Activated T-helper 1 cell treated with anti-CD3 and anti-CD28 coated beads, Interleukin-2, amount 50 U/mL, for 16 hours (primary cell): ENCODE results near the gene TMED6.
A peak's percentile ranks its signal among the peaks of the same experiment; 100 is the strongest.

Experiments used
- DNase-seq, 2 donors: peaks; one replicate each; pipeline ENCODE4 v3.0.0-alpha.2; 2020; ENCODE audit warnings: low read depth in 1 of 2, low spot score in 1 of 2

TMED6 gene

DNA sequence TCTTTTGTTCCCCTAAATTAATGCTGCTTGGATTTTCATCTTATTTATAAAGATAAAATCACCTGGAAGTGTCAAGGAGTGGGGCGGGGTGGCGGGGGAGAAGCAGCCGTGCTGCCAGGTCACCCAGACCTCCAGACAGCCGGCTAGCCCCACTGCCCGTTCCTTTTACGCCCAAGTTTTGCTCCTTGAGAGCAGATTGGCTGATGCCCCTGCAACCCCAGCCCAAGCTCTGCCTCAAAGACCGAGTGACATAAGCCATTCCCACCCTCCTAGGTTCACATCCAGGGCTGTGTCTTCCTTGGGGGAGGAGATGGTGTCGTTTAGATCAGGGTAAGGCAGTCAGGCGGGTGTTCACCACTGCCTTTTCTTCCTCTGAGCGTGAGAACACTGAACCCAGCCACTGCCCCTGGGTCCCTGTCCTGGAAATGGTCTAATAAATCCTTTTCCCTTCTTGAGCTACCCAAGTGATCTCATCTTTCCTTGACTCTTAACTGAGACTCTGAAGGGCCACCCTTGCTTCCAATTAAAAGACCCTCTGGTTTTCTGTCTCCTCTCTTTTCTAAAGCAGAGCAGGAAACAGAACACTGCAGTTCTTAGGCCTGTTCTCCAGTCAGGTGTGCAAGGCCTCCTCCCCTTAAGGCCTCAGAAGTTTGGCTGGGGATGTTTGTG, 26.9 kb downstream of the TMED6 start:
- no peak for DNase-seq

DNA sequence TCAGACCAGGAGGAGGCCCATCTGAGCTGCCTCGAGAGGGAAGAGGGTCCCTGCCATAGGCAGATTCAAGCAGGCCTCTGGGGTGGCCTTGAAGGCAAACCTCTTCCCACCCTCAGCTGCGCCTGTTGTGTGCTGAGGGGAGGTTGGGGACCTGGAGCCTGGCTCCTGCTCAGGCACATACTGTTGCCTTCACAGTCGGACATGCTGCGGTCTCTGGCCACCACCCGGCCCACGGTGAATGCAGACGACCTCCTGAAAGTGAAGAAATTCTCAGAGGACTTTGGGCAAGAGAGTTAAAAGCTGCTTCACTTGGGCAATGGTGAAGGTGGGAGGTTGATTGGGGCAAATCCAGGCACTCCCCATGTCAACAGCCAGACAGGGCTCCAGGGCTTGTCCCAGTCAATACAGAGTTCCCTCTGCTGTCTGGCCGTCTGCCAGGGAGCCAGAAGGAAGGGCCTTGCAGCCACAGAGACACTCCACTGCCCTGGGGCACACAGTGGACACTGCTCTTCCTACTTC, 27.5 kb downstream of the TMED6 start:
- DNase-seq, result no peak

DNA sequence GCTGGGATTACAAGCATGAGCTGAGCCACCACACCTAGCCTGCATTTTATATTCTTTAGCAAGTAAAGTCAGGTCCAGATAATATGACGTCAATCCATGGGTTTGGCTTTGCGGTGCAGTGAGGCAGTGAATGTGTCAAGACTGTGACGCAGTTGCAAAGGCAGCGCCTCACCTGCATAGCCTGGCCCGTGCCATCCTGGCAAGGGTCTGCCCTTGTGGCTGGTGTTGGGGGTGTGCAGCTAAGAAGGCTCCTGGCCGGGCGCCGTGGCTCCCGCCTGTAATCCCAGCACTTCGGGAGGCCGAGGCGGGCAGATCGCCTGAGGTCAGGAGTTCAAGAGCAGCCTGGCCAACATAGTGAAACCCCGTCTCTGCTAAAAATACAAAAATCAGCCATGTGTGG, 28.2 kb downstream of the TMED6 start:
- no peak for DNase-seq

DNA sequence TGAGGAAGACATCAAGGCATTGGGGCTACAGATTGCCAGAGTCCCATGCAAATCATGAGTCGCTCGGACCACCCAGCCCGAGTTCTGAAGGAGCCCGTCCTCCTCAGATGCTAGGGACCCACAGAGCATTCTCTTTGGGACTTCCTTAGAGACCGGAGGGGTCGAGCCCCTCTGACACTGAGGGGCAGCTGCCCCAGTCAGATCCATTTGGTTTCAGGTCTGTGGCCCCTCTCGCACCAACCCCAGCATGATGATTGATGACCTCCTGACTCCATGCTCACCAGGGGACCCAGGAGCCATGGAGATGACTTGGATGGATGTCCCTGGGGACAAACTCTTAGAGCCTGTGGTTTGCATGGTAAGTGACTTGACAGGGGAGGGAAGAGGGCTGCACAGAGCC, 29.2 kb downstream of the TMED6 start:
- DNase-seq, result no peak

DNA sequence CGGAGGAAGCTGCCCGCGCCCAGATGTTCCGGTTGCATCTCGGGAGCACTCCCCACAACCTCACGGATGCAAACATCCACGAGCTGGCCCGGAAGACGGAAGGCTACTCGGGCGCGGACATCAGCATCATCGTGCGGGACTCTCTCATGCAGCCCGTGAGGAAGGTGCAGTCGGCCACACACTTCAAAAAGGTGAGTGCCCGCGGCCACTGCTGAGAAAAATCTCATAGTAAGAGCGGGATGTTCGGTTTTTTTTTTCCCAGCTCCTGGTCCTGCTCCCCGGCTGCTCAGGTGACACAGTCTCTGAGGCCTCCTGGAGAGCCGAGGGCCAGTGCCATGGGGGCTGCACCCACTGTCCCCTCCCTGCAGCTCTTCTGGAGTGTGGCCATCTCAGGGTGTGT, 30.5 kb downstream of the TMED6 start:
- DNase-seq, result no peak

DNA sequence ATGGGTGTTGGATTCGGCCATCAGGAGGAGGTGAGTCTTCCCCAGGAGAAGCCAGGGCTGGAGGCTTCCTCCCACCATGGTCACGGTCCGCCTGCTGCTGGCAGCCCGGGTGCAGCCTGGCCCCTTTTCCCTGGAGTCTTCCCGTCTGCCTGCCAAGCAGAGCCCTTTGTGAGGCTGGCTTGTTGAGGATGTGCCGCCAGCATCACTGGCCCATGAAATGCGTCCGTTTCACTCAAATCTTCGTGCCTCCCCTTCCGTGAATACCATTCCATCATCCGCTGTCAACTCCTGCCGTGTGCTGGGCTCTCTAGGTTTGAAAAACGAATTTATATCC, 30.9 kb downstream of the TMED6 start:
- DNase-seq, result no peak

DNA sequence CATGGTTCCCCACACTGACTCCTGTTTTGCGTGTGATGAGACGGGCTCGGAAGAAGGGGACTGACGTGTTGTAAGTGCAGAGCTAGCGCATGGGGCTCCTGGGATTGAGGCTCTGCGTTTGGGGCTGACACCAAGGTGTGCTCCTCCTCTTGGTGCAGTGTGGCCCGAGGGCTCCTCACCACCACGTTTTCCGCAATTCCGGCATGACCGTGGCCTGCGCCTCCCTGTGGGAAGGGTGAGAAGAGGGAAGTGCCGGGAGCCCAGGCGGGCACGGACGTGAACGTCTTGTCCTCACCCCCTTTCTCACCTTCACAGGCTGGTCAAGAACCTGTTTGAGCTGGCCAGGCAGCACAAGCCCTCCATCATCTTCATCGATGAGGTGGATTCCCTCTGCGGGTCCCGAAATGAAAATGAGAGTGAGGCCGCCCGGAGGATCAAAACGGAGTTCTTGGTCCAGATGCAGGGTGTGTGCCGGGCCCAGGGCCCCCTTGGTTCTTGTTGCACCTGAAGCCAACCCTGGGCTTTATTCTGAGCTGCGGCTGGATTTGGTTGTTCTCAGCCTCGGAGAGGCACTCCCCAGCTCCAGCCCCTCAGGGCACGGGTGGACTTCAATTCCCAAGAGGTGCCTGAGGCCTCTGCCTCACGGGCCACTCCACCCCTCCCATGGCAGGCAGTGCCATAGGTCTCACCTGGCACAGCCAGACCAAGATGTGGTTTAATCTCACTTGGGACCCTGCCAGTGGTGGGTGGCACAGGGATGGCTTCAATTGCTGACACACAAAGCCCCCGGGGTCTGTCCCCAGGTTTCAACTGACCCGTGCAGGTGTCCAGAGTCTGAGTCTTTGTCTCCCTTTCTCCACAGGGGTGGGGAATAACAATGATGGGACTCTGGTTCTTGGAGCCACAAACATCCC, 31.5 kb downstream of the TMED6 start:
- DNase-seq, result no peak

DNA sequence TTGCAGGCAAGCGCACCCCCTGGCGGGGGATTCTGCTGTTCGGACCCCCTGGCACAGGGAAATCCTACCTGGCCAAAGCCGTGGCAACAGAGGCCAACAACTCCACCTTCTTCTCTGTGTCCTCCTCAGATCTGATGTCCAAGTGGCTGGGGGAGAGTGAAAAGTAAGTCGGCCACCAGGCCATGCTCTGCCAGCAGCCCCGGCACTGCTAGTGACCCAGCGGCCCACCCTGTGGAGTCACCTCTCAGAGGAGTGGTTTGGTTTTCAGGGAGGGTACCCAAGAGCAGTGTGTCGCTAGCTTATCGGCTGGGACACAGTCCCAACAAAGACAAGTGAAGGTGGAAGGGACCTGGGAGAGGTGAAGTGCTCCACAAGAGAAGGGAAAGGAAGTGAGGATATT, 32.2 kb downstream of the TMED6 start:
- no peak for DNase-seq

DNA sequence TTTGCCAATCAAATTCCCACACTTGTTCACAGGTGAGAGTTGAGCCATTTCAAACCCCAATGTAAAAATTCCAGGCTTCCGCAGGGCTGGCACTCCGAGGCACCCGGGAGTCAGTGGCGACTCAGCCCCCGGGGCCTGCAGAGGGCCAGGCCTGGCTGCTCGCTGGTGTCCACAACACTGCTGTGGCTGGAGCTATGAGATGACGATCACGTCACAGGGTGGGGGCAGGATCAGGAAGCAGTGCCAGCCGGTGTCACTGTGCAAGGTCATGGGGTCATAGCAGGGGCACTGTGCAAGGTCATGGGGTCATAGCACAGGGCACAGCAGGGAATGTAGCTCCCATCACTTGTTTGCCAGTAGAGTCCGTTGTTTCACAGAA, 32.7 kb downstream of the TMED6 start:
- DNase-seq, result no peak

DNA sequence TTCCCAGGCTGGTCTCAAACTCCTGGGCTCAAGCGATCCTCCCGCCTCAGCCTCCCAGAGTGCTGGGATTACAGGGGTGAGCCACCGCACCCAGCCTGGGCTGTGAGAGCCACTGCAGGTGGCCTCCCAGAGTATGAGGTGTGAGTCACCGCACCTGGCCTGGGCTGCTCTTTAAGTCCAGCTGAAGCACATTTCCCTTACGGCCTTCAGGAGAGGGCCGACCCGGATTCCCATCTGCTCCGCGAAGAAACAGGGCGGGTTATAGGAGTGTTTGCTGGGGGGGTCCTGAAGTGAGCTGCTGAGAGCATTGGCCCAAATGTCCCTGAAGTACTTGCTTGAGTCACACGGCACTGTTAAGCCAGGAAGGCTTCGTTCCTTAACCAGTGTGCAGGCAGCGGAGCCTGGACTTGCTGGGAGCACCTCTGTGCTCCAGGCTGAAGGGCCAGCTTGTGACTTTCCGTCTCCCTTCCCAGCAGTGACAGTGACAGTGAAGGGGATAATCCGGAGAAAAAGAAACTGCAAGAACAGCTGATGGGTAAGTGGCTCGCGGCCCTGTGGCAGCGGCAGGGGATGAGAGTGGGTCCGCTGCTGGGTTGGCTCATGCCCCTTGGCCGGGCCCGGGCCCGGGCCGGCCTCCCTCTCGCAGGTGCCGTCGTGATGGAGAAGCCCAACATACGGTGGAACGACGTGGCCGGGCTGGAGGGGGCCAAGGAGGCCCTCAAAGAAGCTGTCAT, 33.2 kb downstream of the TMED6 start:
- DNase-seq, result no peak

DNA sequence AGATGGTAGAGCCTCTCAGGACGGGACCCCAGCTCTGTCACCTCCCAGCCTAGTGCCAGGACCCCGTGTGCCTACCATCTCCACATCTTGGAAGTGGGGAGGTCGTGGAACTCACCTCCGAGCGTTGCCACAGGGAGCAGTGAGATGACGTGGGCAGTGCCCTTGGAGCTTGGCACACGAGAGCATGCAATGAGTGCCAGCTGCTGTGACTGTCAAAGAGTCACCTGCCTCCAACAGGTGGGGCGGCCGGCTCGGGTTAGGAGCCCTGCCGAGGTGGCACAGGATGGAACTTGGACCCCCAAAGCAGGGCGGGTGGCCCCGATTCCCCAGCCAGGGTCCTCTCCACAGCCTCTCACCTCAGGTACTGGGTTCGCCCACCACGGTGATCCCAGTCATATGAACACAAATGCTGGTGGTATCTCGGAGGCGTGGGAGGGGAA, 35.0 kb downstream of the TMED6 start:
- no peak for DNase-seq

DNA sequence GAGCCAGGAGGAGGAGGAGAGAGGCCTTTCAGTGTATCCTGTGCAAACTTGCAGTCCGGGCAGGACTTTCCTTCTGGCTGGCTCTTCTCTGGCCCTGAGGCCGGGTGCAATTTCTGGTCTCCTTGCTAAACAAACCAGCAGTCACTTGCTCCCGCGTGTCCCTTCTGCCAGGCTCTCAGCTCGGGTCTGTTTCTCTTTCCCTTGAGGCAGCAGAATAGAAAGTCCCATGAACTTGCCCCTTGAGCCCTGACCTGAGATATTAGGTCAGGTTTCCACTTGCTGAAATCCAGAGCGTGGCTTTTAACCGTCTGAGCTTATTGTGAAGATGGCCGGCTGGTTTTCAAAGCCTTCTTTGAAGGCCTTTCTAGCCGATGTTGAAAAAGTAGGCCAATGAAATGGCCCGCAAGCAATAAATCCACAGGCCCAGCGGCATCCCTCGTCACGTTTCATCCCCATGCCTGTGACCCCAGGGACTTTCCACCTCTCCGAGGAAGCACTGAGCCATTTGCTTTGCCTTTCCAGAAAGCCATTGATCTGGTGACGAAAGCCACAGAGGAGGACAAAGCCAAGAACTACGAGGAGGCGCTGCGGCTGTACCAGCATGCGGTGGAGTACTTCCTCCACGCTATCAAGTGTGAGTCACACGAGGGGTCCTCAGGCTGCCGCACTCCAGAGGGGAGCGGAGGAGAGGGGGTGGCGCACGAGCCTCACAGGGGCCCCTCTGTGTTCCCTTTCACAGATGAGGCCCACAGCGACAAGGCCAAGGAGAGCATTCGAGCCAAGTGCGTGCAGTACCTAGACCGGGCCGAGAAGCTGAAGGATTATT, 35.9 kb downstream of the TMED6 start:
- DNase-seq, result no peak

DNA sequence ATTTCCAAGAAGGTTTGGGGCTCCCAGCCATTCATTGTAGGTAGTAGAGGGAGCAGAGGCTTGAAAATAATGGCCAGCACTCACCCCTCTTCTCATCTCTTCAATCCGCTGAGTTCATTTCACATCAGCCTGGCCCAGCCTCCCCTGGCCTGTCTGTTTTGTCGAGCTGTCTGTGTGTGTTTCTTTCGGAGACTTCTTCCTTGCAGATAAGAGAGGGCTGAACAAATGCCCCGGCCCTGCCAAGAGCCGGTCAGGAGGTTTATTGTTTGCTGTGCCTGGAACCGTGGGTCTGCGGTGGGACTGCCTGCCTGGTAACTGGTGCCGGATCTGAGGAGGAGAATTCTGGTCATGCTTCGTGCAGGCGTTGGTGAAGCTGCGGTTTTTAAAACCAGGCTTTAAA, 37.1 kb downstream of the TMED6 start:
- no peak for DNase-seq

DNA sequence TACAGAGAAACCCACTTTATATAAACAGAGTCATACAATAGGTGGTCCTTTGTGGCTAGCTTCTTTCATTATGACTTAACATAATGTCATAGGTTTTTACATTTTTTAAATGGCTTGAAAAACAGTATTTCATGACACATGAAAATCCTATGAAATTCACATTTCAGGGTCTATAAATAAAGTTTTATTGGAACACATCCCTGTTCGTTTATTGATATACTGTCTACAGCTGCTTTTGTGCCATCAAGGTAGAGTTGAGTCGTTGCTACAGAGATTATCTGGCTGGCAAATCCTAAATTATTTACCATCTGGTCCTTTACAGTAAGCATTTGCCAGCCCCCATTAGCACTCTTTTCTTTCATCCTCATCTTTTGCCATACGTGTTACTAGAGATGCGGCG, 38.1 kb downstream of the TMED6 start:
- DNase-seq, result no peak

DNA sequence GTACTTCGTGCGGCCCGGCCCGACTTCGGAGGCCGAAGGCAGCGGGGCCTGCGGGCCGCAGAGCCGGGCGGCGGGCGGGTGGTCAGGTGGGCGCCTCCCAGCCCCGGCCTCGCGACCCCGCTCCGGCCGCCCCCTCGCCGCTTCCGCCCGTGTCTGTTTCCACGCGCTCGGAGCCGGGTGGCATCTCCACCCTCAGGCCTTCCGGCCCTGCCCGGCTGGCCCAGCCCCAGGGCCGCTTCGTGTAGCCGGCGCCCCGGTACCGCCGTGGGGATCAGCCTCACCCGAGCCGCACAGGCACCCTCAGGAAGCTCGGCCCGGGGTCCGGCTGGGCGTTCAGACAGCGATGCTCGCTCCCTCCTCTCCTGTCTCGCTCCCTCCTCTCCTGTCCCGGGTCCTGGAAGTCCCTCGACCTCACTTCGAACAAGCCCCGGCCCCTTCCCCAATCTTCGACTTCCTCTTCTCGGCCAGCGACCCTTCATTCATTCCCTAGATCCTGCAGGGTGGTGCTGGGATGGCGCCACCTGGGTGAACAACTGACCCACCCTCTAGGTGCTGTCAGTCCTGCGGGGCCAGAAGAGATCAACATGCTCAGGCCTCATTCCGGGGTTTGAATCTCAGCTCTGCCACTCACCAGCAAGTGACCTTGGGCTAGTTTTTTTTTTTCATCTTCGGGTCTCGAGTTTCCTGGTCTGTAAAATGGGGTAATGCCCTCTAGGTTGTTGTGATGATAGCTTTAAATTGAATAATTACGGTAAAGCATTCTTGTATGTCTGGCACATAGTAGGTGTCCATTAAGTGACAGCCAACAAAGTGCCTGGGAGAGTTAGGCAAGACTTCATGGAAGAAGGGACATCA, 39.8 kb downstream of the TMED6 start:
- DNase-seq, result peak in 1 of 2 donors; percentile 22

DNA sequence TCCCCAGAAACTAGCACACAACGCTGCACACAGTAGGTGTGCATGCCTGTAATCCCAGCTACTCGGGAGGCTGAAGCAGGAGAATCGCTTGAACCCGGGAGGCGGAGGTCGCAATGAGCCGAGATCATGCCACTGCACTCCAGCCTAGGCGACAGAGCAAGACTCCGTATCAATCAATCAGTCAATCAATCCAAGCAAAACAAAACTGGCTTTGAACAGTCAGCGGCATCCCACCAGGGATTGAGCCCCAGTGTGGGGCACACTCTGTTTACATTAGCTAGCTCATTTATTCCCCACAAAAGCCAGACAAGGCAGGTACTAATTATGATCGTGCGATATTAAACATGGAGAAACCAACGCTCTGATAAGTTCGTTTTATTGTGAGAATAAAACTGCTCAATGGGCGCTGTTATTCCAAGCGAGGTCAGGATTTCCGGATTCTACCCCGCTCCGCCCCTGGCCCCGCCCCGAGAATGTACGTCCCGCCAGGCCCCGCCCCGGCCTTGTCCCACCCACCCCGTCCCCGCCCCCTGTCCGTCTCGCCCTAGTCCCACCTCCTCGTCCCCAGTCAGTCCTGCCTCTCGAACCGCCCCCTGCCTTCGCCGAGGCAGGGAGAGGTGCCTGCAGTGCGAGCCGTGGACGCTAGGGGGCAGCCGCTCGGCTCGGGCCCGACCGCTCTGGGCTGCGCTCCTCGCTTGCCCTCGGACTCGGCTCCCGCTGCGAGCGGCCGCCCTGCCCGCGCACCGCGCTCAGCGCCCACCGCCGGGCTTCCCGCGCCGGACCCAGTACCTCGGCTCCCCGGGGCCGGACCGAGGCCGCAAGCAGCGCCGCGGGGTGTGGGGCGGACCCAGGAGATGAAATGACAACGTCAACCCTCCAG, 40.7 kb downstream of the TMED6 start, which contains the start of gene VPS4A:
Gene VPS4A, plus strand, starts transcription at position 698 of the 880 bp plus-strand sequence. Its CDS starts 162 bp downstream, at position 860.
- DNase-seq, result peak; percentile 97

DNA sequence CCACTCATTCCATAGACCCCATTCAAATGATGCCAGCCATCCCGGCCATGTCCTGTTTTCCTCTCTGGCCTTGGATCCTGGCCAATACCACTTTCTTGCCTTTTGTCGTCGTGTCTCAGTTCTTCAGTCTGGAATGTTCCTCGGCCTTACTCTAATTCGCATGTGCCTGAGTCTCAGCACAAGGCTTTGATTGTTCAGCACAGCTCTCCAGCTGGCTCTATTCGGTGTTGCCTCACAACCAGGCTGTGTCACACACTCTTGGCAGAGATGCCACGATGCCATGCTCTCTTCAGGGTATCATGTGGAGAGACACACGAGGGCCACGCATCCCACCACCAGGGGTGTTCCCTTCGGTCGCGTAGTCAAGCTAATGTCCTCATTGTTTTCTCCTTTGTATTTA, 42.3 kb downstream of the TMED6 start:
- no peak for DNase-seq

DNA sequence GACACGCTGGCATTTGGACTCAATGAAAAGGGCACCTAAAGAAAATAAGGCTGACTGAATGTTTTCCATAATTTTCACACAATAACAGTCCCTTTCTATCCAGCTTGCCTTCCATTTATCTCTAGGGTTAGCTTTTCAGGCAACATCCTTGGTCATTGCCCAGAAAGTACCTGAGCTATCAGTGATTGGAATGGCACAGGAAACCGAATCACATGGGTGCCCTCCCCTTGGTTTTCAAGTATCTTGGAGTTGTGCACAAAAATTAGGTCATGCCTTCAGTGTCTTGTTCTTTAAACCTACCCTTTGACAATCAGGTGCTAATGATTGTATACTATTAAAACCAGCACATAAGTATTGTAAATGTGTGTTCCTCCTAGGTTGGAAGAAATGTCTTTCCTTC, 43.7 kb downstream of the TMED6 start:
- DNase-seq, result no peak

DNA sequence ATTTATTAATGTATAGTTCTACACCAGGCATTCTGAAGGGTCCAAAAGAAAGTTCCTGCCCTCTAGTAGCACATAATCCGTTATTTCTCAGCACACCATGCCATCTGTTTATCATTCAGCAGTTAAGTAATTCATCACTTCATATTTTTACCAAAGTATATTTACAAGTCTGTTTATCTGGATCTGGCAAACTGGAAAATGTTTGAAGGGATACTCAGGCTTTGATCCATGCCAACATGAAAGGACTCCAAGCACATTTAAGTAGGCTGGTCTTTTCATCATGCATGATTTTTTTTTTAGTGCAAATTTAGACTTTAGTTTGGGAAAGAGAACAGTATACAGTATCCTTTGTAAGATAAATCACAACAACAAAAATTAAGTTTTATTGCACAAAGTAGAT, 44.5 kb downstream of the TMED6 start:
- no peak for DNase-seq
